Sciatic nerve (tissue), 2 donors: ENCODE results near the gene NID1. TPM values are rescaled to one million over a fixed set of nuclear protein-coding genes. Genes with fewer than 3 reads are reported as not detected.
"Not testable (repeated sequence)": the region's sequence is repeated elsewhere in the genome, so short reads cannot be mapped to it uniquely, and the experiment has no call there.

ENCODE experiments used
- ATAC-seq: fragments of 200-7000 bp; cut with Tn5 transposase; one replicate; pipeline ENCODE4 v1.9.1; 2020; ENCODE audit warnings: mild to moderate bottlenecking, moderate library complexity
- DNase-seq: peaks from one replicate; pipeline ENCODE4 v3.0.0-alpha.2; 2020; ENCODE audit warnings: low spot score
- intact Hi-C: fragments of 100-400 bp; cut with DNase I; formaldehyde crosslinking; loops from one replicate; pipeline ENCODE4 v1.14.2; 2022
- total RNA-seq: library from RNA; stranded (reverse); fragmentation: NEBNext Ultra II Directional; extraction: Animal tissue kit (Norgen Biotek cat#: 25700); gene quantifications from one replicate; pipeline ENCODE4 v1.2.1, GENCODE V29; 2021
- donor health status: DM: no; HTN: no; CAD: no.
- donor health status: DM: no; HTN: no; CAD: no.

NID1 gene
- total RNA-seq, 1 donor from 2014 or later: 87.6 TPM

DNA sequence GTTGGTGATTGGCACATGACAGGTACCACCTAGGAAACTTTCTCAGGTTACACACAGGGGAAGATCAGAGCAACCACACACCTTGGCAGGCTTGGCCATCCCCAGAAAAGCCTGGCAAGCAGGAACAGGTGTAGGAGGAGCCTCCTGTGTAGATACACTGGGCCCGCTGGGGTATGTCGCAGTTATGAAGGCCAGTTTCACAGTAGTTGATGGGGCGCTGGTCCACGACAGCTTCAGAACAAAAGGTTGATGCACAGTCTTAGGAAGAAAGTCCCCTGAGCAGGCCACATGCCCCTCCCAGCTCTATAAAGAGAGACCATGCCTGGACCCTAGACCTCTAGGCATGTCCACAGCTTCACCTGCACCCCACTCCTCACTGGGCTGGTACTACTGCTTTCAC lies 51.6 kb downstream of the NID1 start:
- intact Hi-C loops: no loop called here
- ATAC-seq (no peak), DNase-seq (no peak)

DNA sequence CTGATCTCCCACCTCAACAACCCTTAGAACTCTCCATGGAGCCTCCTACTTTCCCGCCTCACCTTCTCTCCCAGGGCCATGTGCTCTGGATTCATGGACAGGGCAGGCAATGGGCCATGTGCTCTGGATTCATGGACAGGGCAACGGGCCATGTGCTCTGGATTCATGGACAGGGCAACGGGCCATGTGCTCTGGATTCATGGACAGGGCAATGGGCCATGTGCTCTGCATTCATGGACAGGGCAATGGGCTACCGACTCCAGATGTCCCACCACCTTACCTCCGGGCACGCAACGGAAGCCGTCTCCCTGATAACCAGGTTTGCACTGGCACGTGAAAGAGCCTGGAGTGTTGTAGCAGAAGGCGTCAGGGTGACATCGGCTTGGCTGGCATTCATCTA lies 53.2 kb downstream of the NID1 start:
- intact Hi-C loops: no loop called here
- DNase-seq: no peak
- no peak for ATAC-seq

GRCh38 chr1:236010443-236010842 lies 54.4 kb downstream of the NID1 start:
- DNase-seq: no peak
- intact Hi-C loops: no loop called here
- peak; percentile 24 for ATAC-seq

GRCh38 chr1:236009857-236010256 lies 55.0 kb downstream of the NID1 start:
- no peak for DNase-seq
- intact Hi-C loops: no loop called here
- peak; percentile 92 for ATAC-seq

DNA sequence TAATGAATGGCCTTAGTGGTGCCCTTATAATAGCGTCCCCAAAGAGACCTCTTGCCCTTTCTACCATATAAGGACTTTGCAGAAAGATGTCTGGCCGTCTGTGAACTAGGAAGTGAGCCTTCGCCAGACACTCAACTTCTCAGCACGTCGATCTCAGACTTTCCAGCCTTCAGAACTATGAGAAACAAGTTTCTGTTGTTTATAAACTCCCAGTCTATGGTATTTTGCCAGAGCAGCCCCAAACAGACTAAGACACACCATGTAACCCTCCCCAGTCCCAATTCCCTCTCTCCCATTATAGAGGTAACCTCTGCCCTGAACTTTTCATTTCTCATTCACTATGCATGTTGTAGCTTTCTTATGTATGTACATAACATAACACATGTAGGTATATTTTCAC lies 55.7 kb downstream of the NID1 start:
- ATAC-seq (peak; percentile 64), DNase-seq (no peak)
- intact Hi-C loops: no loop called here

GRCh38 chr1:236007781-236008180 lies 57.1 kb downstream of the NID1 start:
- ATAC-seq (no peak), DNase-seq (no peak)
- intact Hi-C loops: no loop called here

DNA sequence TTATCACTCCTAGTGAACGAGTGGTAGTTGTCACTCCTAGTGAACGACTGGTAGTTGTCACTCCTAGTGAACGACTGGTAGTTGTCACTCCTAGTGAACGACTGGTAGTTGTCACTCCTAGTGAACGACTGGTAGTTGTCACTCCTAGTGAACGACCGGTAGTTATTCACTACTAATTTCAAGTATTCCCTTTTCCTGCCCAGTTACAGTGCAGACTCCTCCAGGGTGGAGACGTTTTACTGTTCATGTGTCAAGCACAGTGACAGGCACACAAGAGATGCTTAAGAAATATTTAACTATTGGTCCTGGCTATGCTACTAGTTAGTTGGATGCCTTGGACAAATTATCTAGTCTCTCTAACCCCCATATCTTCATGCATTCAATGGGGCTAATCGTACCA lies 61.8 kb downstream of the NID1 start:
- DNase-seq, intact Hi-C loops, ATAC-seq: not testable (repeated sequence)

- no peak for ATAC-seq
- intact Hi-C loops: no loop called here
- no peak for DNase-seq
Measured at GRCh38 chr1:236002572-236002971, 62.3 kb downstream of the NID1 start.

GRCh38 chr1:236002025-236002390 lies 62.9 kb downstream of the NID1 start:
- intact Hi-C loops: no loop called here
- ATAC-seq: no peak
- DNase-seq: no peak

GRCh38 chr1:236000781-236001180 lies 64.1 kb downstream of the NID1 start:
- ATAC-seq (peak; percentile 4), DNase-seq (no peak)
- intact Hi-C loops: no loop called here

DNA sequence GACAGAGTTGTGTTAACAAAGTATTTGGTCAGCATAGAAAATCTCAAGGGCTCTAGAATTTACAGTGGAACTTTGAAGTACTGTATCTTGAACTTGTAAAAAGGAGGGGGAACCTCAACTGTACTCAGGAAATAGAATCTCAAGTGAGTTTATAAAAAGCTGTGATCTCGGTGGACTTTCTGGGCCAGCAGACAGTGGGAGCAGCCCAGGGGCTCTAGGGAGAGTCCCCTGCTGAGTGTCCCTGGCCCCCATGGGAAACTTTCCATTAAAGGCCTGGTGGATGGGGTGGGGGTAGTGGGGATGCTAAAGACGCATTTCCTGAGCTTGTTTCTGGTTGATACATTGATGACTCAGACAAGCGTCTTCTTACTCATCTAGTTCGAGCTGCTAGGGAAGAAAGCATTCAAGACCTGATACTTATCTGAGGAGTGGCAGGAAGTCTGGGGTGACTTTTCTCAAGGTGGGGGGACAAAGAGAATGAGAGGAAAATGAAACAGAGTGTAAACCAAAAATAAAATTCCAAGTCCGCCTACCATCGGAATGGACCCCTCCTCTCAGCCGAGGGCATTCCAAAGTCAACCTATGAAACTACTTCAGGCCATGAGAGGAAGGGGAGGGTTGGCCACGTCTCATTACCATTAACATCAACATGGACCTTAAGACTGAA lies 65.5 kb downstream of the NID1 start:
- intact Hi-C loops: no loop called here
- no peak for DNase-seq
- ATAC-seq: no peak

- no peak for DNase-seq
- ATAC-seq: no peak
- intact Hi-C loops: no loop called here
Measured at GRCh38 chr1:235998812-235999211, 66.1 kb downstream of the NID1 start.

DNA sequence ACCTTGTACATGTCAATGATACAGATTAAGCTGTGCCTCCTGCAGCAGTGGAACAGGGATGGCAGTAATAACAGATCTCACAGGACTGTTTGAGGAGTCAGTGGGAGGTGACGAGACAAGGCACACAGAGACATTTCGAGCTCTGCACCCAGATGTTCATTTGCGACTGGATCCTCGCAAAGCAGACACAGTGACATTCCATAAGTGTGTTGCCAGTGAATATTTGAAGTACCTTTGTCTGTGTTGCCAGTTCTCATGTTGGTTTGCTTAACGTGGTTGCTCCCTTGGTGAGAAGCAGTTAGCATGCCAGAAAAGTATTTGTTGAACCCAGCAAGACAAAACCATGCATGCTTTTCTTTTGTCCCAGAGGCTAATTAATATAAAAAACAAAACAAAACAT lies 67.0 kb downstream of the NID1 start:
- intact Hi-C loops: no loop called here
- DNase-seq: no peak
- no peak for ATAC-seq

DNA sequence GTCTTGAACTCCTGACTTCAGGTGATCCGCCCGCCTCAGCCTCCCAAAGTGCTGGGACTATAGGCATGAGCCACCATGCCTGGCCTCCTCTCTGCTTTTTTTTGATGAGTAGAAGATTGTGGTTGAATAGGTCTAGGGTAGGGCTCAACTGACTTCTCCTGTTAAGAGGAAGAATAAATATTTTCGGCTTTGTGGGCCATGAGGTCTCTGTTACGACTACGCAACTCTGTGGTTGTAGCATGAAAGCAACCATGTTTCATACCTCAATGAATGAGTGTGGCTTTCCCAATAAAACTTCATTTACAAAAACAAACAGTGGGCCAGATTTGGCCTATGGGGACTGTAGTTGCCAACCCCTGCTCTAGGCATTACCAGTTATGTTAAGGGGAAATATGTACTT lies 67.8 kb downstream of the NID1 start:
- ATAC-seq (no peak), DNase-seq (no peak)
- intact Hi-C loops: no loop called here

DNA sequence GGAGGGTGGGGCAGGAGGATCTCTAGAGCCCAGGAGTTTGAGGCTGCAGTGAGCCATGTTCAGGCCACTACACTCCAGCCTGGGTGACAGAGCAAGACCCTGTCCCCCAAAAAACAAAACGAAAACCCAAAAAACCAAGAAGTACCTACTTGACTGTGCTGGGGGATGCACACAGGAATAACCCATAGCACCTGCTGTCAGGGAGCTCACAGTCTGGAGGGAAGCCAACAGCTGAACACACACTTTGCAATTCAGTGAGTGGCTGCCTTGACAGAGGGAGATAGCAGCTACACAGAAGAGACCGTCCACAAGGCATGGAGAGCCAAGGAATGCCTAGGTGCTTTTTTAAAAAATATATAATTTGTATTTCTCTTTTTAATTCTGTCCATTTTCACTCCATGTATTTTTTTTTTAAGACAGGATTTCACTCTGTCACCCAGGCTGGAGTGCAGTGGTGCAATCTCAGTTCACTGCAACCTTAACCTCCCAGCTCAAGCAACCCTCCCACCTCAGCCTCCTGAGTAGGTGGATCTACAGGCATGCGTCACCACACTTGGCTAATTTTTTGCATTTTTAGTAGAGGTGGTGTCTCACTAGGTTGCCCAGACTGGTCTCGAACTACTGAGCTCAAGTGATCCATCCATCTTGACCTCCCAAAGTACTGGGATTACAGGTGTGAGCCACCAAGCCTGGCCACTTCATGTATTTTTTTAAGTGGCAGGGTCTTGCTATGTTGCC lies 68.7 kb downstream of the NID1 start:
- ATAC-seq (no peak), DNase-seq (no peak)
- intact Hi-C loops: no loop called here

DNA sequence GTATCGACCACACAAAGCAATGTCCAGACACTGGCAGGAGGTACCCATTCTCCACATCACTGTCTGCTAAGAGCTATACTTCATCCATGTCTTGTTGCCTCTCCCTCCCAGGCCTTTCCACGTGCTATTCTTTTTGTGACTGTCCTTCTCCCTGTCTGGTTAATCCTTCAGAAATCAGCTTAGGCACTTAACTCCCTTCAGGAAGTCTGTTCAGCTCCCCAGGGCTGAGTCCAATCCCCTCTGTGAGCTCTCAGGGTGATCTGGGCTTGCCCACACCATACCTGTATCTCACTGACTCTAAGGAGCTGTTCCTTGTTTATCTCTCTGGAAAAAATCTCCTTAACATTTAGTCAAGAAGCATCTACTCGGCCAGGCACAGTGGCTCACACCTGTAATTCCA lies 69.4 kb downstream of the NID1 start:
- intact Hi-C loops: no loop called here
- no peak for ATAC-seq
- DNase-seq: no peak

DNA sequence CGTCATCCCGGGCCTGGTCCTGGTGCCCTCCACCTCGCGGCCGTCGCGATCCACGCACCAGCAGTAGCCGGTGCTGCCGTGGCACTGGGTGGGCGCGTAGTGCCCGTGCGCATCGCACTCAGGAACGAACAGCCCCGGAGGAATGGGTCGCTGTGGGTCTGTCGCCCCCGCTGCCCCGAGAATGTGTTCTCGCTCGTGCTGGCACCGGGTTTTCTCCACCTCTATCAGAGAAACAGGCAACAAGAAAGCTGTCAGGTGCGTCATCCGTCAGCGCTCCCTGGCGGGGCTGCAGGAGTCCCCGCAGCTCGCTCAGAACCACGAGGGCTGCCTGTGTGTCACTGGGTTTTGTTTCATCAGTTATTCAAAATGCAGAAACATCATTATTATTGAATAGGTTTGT lies 71.2 kb downstream of the NID1 start:
- DNase-seq (no peak), ATAC-seq (peak; percentile 7)
- intact Hi-C loops: no loop called here

DNA sequence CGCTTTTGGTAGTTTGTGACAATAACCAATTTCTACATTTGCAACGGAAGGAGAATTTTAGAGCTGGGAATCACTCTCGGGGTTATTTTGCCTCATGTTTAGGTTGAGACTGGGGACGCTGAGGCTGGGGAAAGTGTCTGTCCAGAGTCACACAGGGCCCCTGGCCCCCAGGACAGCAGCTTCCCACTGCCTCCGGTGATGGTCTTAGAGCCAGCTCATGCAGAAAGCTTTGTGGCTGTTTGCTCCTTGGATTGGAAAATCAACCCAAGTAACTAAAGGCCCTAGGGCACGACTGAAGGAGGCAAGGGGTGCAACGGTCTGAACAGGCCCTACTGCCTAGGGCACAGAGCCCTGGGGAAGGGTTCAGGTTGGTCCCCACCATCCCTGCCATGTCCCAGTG lies 72.0 kb downstream of the NID1 start:
- no peak for DNase-seq
- intact Hi-C loops: no loop called here
- peak; percentile 12 for ATAC-seq

GRCh38 chr1:235992346-235992745 lies 72.5 kb downstream of the NID1 start:
- intact Hi-C loops: no loop called here
- DNase-seq: no peak
- no peak for ATAC-seq

- DNase-seq: no peak
- ATAC-seq: no peak
- intact Hi-C loops: no loop called here
Measured at GRCh38 chr1:235990330-235990795, 74.5 kb downstream of the NID1 start.

DNA sequence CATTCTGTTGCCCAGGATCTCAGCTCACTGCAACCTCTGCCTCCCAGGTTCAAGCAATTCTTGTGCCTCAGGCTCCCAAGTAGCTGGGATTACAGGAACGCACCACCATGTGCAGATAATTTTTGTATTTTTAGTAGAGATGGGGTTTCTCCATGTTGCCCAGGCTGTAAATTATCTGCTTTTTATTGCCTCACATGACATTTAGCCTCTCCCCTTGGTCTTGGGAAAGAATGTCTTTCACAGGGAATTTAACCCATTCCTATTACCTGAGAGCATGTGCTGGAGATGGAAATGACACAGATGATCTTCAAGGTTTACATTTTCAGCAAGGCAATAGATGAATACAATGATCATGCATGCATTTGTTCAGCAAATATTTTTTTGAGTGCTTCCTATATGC lies 75.8 kb downstream of the NID1 start:
- ATAC-seq (no peak), DNase-seq (no peak)
- intact Hi-C loops: no loop called here
